Measurements from ENCODE around the gene TSPYL1.
"Not testable (repeated sequence)": the region's sequence is repeated elsewhere in the genome, so short reads cannot be mapped to it uniquely, and the experiment has no call there.

TSPYL1 gene

GRCh38 chr6:116292553-116292952, 12.8 kb upstream of the TSPYL1 start:
- DNase-seq: no peak

- DNase-seq: no peak
Observed at GRCh38 chr6:116291701-116292396, 12.1 kb upstream of the TSPYL1 start.

- DNase-seq: no peak
Observed at GRCh38 chr6:116290799-116291198, 11.1 kb upstream of the TSPYL1 start.

DNA sequence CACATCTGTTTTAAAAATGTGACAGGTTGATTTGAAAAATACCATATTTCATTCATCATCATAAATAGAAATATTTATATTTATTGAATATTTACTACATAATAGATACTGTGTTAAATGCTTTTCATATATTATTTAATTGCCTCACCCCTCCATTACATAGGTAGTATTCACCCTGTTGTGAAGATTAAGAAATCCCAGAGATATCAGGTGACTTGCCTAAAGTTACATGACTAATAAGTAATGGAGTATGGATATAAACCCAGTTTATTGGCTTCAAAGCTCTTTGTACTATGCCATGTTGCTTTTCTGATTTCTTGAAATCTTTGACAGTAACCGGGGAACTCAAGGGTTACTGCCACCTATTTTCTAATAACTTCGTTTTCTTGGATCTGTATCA, 10.1 kb upstream of the TSPYL1 start:
- DNase-seq: no peak

GRCh38 chr6:116287689-116288282, 8.1 kb upstream of the TSPYL1 start:
- no peak for DNase-seq

DNA sequence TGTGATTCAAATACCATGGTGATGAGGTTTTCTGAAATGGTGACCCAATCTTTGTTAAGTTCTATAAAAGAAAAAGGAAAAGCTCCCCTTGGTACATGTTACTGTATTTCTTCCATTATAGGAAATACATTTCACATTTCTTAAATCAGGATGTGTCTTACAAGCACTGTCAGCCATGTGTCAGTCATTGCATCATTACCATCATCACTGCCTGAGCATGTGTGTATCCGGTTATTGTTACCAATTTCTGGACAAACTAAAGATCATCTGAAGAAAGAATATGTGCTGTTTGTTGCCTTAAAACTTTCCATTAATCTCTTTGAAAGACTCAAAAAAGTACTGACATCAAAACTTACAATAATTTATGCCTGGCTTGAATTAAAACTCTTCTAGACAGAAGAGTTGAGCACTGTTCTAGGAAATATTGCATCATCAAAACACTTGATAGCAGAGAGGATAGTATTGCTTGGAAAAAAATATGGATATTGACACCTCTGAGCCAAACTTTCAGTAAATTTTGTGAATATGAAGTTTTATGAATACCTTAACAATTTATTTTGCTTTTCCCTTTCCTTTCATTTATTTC, 7.1 kb upstream of the TSPYL1 start:
- DNase-seq: no peak

GRCh38 chr6:116284984-116285383, 5.3 kb upstream of the TSPYL1 start:
- not testable (repeated sequence) for DNase-seq

DNA sequence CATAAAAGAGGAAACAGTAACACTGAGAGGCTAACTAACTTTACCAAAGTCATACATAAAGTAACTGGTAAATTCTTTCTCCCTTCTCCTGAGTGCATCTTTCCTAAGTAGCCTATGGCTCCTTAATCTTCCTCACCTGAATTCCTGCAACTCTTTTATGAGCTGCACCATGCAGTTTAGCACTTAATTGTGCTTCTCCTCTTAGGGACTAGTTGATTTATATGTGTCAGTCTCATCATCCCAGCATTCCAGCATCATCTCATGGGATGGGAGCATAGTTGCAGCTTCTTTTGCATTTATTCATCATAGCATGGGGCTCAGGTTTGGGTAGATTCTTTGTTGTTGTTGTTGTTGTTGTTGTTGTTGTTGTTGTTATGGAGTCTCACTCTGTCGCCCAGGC, 3.5 kb upstream of the TSPYL1 start:
- DNase-seq: no peak

GRCh38 chr6:116282698-116283097, 3.0 kb upstream of the TSPYL1 start:
- DNase-seq: no peak

GRCh38 chr6:116280933-116281316, 1.2 kb upstream of the TSPYL1 start:
- DNase-seq: no peak

- DNase-seq: no peak
Observed at GRCh38 chr6:116280161-116280932, 617 bp upstream of the TSPYL1 start.

DNA sequence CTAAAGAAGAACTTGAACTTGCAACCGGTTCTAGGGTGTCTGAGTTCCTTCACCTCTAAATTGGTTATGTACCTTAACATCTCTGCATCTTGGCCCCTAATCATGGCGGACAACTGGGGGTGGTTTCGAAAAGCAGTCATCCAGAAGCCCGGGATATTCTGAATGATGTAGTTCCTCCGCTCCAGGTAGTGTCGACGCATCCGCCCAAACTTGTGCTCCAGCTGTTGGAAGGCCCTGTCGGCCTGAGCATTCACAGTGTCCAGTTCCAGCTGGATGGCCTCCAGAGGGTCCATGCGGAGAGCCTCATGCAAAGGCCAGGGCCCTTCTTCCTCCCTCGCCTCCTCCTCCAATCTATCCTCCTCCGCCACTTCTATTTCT, 887 bp downstream of the TSPYL1 start:
- DNase-seq: peak; percentile 15

GRCh38 chr6:116278481-116278829, 1.3 kb downstream of the TSPYL1 start:
- no peak for DNase-seq

GRCh38 chr6:116277124-116277523, 2.6 kb downstream of the TSPYL1 start:
- DNase-seq: no peak

GRCh38 chr6:116271149-116271708, 8.5 kb downstream of the TSPYL1 start:
- DNase-seq: no peak

DNA sequence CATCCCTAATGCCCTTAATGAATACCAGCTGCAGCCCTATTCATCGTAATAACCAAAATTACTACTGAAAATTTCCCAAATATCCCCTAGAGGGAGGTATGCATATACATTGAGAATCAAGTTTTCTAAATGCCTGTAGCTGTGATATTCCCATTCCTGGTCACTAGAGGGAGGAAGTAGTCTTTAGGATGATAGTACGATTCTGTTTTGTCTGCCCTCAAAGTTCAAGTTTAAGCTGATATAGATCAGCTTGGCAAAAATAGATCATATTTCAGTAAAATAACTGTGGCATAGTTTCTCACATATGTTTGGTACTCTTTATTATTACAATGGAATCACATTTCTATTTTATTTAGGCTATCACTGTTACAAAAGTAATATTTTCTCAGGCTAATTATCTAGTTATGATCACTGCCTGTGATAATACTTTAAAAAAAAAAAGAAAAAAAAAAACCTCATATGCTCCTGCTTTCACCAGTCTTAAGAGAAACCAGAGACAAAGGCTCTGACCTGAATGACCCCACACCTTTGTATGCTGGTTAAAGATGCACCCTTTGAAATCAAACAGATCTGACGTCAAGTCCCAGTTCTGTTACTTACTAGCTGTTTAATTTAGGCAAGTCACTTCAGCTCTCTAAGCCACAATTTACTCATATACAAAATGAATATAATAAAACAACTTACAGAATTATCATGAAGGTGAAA, 11.0 kb downstream of the TSPYL1 start:
- no peak for DNase-seq

DNA sequence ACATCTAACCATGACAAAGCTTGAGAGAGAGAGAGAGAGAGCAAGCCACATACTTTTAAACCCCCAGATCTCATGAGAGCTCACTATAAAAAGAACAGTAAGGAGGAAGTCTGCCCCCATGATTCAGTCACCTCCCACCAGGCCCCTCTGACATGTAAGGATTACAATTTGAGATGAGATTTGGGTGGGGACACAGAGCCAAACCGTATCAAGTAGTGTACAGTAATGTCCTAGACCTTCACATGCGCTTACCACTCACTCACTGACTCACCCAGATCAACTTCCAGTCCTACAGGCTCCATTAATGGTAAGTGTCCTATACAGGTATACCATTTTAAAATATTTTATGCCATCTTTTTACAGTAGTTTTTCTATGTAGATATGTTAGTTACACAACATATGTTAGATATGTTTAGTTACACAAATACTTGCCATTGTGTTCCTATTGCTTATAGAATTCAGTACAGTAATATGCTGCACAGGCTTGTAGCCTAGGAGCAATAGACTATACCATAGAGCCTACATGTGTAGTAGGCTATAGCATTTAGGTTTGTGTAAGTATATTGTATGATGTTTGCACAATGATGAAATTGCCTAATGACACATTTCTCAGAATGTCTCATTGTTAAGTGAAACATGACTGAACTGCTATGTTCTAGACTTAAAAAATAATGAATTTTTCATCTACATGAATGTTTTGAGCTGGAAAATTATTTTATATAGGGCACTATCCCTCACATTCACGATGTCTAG, 11.7 kb downstream of the TSPYL1 start:
- DNase-seq: no peak

DNA sequence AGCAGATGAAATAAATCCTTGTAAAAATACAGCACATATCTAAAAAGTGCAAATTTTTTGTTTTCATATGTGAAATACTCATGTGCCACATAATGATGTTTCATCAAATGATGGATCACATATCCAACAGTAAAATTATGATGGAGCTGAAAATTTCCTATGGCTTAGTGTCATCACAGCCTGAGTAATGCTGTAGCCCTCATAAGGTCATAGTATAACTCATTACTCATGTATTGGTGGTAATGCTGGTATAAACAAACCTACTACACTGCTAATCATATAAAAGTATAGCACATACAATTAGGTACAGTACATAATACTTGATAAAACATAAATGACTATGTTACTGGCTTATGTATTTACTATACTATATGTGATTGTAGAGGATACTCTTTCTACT, 12.9 kb downstream of the TSPYL1 start:
- DNase-seq: no peak

DNA sequence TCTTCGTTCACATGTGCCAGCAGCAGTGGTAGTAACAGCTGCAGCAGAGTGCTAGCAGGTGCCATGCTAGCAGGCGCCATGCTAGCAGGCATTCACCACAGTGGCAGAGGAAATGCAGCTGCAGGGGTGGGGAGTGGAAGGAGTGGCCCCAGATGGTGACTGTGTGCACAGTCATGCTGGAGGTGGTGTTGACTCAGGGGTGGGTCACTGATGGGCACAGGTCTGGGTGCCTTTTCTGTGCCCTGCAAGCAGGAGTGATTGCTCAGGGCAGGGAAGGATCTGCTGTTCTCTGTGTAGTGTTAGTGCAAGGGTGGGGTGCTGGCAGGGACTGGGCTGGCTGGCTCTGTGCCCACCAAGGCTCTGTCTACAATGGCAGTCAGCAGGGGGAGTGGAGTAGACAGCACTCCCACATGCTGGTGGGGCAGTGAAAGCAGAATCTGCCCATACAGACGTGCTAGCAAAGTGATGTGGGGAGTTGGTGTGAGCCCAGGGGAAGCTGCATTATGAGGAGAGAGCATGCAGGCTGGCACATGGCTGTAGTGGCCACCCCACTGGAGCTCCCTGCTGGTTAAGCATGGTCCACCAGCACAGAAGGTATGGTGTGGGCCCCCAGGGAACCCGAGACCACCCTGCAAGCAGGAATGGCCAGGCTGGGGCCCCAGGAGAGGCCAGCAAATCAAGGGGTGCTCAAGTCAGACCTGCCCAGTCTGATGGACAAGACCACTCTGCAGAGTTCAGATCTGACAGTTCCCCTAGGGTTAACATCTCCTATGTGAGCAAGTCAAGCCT, 14.5 kb downstream of the TSPYL1 start:
- DNase-seq: no peak

GRCh38 chr6:116263353-116263752, 16.4 kb downstream of the TSPYL1 start:
- DNase-seq: no peak

DNA sequence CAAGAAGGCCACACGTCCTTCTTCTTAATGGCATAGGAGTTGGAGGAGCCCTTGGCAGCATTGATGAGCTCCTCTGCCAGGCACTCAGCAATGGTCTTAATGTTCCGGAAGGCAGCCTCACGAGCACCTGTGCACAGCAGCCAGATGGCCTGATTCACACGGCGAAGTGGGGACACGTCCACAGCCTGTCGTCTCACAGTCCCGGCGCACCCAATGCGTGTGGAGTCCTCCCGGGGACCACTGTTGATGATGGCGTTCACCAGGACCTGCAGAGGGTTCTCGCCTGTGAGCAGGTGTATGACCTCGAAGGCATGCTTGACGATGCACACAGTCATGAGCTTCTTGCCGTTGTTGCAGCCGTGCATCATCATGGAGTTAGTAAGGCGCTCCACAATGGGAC, 21.2 kb downstream of the TSPYL1 start:
- no peak for DNase-seq
